ENCODE results near the gene FOXN3.

Gene FOXN3

DNA sequence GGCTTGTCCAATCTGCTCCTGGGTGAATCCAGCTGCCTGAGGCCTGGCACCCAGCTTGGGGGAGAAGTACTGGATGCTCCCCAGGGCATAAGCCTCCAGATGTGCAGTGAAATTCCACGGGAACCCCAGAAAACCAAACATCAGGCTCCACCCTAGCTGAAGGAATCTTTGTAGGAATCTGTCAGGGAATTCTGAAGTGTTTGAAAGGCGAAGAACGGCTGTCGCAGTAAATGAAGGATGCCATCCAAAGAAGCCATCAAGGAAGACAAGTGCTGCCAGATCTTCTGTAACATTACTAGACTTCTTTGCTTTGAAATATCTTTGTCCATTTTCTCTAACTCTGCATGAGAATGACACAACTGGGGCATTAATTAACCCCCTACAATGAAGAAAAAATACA lies 219.4 kb downstream of the FOXN3 start:
- DNase-seq (ENCODE audit: low spot score) = no peak

GRCh38 chr14:89196545-89196944 lies 220.5 kb downstream of the FOXN3 start:
- no peak for DNase-seq (ENCODE audit: low spot score)

DNA sequence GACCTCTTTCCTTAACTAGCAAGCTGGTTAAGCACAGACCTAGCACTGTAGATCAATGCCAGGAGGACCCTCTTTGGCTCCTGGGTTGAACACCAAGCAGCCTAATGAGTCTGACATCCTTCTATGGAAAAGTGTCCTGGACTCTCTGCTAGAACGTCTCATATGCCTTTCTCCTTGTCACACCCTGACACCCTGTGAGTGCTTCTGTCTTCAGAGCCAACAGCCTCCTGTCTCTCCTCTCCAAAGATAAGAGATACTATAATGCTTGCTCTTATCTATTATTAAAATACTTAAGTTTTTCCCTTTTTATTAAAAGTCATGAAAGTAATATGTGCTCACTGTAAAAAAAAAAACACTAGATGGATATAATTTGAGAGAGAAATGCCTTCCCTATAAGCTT lies 222.7 kb downstream of the FOXN3 start:
- DNase-seq (ENCODE audit: low spot score) = no peak

DNA sequence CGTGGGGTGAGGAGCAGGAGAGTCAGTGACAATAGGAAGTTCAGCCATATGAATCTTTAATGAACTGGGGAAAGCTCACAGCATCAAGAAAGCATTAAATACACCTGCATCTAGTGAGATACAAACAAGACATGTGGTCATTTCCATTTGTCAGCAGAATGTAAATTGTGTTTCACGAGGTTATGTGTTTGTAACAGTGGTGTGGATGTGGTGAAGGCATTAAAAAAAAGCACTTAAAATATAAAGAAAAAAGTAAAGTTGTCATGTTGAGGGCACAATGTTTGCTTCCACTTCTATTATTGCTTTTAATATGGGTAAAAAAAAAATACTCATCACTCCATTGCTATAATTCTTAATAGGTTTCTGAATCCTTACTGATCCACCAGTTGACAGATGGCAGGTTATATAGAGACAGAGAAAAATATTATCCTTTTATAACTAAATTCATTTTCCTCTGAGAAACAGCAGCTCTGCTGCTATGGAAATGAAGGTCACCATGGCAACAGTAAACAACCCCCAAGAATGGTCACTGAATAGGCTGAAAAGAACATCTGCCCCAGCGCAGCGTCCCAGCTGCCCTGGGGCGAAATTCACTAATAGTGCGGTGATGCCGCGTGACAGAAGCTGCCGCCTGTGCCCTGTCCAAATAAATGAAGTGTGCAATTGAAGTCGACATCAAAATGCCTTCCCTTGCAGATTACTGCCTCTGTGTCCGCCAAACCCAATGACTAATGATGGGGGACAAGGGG lies 226.1 kb downstream of the FOXN3 start:
- DNase-seq (ENCODE audit: low spot score) = no peak

DNA sequence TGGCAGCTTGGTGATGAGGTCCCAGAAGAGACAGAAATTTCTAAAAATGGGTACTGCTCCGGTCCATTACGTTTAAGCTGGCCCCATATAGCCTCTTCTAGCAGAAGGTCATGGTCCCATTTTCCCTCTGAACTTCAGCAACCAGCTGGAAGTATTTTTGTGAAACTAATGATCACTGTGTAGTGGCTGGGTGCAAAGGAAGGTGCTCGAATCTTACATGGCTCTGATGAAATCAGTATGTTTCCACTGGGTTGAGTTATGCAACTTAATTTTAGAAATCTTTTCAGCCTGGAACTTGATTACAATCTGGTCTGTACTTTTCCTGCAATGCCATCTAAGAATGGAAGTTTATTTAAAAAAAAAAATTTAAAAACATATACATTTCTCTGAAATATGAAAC lies 228.5 kb downstream of the FOXN3 start:
- no peak for DNase-seq (ENCODE audit: low spot score)

GRCh38 chr14:89187501-89187900 lies 229.5 kb downstream of the FOXN3 start:
- no peak for DNase-seq (ENCODE audit: low spot score)

DNA sequence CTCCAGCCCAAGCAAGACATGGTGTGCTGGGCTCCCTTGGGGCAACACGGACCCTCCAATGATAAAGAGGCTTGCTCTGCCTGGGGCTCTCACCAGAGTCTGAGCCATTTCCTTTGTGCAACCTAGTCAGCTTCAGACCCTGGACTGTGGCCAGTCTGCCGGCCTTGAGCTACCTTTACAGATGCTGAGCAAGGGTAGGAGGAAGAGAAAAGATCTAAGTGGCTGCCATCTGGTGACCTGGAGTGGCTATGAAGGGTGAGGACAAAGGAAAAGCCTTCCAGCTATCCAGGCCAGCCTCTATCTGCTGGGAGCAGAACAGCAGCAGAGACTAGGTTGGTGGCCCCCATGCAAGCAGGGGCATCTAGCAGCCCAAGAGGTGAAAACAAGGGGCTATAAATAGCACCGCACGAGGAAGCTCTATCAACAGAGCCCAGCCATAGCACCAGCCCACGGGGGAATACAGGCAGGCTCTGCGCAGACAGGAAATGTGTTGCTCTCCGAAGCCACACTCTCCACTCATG lies 230.1 kb downstream of the FOXN3 start:
- no peak for DNase-seq (ENCODE audit: low spot score)

GRCh38 chr14:89185919-89186855 lies 230.8 kb downstream of the FOXN3 start:
- DNase-seq (ENCODE audit: low spot score) = no peak

DNA sequence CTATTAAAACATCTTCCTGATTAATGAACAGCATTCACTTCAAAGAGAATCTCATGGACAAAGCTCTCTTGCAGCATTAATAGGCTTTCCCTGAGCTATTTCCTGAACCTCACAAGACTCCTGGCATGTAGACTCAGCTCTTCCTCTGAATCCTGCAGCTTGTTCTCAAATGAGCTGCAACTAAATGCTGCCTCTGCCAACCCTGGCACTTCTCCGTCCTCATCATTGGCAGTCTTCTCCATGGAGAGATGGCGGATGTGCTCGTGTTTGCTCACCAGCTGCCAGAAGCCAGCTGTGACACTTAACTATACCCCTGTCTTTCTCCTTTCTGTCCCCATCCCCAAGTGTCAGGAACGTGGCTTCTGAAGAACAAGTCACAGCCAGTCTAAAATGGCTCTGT lies 232.1 kb downstream of the FOXN3 start:
- no peak for DNase-seq (ENCODE audit: low spot score)

- no peak for DNase-seq (ENCODE audit: low spot score)
Observed at GRCh38 chr14:89182326-89182725, 234.7 kb downstream of the FOXN3 start.

DNA sequence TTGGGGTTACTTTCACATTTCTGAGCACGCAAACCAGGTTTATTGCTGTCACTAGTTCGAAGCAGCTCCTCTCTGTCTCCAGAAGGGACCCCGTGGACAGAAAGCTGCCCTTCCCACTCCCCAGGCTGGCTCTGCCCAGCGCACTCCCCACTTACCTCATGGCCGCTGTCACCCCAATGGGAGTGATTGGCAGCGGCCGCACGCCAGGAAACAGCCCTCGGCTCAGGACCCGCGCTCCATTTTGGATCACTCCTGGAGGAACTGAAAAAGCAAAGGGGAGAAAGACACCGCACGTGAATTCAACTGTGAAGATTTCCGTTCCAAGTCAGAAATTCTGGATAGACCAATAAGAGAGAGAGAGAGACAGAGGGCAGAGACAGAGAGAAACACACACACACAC lies 236.5 kb downstream of the FOXN3 start:
- DNase-seq (ENCODE audit: low spot score) = no peak

GRCh38 chr14:89179891-89180404 lies 237.1 kb downstream of the FOXN3 start:
- no peak for DNase-seq (ENCODE audit: low spot score)

- no peak for DNase-seq (ENCODE audit: low spot score)
Observed at GRCh38 chr14:89178800-89179535, 238.1 kb downstream of the FOXN3 start.

DNA sequence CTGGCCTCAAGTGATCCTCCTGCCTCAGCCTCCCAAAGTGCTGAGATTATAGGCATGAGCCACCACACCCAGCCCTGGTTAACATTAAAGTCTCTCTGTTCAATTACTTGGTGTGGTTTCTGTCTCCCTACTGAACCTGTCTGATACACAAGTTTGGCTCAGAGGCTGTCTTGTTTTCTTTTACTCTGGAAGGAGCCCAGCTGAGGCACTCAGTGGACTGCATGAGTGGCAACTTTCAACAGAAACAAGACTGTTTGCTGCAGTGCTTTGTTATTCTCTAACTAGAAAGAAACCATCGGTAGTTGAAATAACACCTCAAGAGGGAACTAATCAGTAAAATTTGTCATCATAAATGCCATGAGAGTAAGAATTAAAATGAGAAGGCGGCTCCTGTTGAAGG lies 238.7 kb downstream of the FOXN3 start:
- no peak for DNase-seq (ENCODE audit: low spot score)

GRCh38 chr14:89175881-89176799 lies 240.9 kb downstream of the FOXN3 start:
- DNase-seq (ENCODE audit: low spot score) = no peak

DNA sequence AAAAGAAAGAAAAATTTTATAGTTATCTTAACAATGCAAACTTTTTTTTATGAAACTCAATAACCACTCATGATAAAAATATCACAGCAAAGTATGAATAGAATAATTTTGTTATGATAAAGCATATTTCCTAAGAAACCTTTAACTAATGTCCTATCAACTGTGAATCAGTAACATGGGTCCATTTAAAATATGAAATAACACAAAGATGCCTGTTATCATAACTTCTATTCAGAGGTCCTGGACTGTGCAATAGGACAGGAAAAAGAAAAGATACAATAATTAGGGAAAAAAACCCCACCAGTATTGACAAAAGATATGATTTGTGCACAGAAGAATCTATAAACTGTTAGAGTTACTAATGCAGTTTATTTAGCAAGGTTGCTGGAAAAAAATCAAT lies 245.4 kb downstream of the FOXN3 start:
- DNase-seq (ENCODE audit: low spot score) = no peak

DNA sequence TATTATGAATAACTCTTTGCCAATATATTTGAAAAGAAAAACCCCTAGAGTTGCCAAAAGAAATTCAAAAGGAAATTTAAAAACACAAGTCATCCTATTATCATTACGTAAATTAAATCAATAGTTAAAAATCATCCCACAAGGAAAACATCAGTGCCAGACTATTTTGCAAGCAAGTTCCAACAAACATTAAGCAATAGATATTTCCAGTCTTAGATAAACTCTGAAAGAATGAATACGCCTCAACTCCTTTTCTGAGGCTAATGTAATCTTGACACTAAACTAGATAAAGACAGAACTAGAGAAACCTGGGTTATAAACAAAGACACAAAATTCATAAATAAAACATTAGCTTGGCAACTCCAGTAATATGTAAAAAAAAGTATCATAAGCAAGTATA lies 245.9 kb downstream of the FOXN3 start:
- DNase-seq (ENCODE audit: low spot score) = no peak

GRCh38 chr14:89167705-89168104 lies 249.3 kb downstream of the FOXN3 start:
- no peak for DNase-seq (ENCODE audit: low spot score)

DNA sequence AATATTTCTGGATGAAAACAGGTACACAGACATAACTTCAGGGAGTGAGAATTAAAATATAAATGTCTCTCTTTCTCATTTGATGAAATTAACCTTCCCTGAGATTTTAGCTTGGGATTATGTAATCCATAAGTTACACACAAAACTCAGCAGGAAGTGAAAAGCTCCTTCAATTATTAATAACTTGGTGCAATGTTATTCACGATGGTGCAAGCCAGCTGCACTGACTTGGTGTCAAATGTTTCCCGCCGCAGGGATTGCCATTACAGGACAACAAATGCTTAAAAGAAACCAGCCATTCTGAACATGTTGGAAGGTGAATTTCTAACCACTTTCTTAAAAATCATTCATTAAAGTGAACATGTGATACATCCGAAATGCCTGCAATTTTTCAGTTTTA lies 250.4 kb downstream of the FOXN3 start:
- no peak for DNase-seq (ENCODE audit: low spot score)

DNA sequence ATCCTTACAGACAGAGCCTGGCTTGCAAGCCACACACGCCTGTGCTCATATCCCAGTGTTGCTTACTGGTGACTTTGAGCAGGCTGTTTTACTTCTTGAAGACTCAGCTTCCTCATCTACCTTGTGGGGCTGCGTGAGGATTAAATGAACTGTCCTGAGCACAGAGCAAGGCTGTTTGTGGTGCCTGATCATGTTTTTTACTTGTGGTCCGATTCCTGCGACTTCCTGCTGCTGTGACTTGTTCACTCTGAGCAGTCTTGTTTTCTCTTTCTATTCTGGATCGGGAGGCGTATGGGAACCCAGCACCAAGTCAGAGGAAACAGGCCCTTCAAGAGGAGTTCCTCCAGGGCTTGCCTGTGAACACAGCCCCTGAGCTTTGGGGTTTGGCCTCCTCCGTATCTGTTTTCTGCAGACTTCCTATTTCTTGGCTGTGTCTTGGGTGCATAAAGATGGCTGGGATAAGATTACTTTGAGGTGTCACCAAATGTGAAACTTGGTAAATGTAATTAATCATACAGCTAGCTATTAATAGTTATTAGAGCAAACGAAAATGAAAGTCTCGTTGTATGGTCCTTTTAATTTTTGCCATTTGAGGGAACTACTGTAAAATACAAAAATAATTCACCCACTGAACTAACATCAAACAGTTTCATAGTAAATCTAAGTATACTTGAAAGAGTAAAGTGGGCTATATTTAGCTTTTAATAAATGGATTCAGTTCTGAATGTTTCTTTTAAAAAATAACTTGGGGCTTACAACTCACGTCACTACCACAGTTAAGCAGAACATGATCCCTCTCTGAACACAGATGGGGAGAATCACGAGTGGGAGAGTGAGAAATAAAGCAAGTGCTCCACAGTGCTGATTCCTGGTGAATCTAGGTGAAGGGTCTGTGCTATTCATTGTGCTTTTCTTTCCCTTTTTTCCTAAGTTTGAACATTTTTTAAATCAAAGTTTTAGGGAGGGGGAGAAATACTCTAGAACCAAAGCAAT lies 251.5 kb downstream of the FOXN3 start:
- DNase-seq (ENCODE audit: low spot score) = no peak

Measured in CD4-positive, alpha-beta T cell treated with Interleukin-15 for 4 hours (primary cell).